Activated T-cell treated with anti-CD3 and anti-CD28 coated beads, Interleukin-2, amount 50 U/mL, for 1 hour (primary cell): ENCODE data around the gene C8G.
A peak's percentile ranks its signal among the peaks of the same experiment; 100 is the strongest.

Experiments used
- DNase-seq: peaks from one replicate; pipeline ENCODE4 v3.0.0-alpha.2; 2020

The C8G gene

DNA sequence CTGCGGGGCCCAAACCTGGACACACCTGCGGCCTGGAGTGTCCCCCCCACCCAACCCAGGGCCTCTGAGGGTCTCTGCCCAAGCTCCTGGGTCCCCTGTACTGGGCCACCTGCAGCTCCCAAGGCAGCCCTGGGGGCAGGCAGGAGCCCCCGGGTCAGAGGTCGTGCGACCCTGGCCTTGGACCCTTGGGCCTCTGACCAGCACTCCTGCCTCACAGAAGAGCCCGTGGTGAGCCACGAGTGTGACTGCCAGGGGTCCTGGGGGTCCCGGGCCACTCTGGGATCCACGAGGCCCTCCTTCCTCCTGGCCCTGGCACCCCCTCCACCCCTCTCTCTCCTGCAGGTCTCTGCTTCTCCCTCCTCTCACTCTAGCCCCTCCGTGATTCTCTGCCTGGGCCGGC lies 27.3 kb downstream of the C8G start:
- no peak for DNase-seq

DNA sequence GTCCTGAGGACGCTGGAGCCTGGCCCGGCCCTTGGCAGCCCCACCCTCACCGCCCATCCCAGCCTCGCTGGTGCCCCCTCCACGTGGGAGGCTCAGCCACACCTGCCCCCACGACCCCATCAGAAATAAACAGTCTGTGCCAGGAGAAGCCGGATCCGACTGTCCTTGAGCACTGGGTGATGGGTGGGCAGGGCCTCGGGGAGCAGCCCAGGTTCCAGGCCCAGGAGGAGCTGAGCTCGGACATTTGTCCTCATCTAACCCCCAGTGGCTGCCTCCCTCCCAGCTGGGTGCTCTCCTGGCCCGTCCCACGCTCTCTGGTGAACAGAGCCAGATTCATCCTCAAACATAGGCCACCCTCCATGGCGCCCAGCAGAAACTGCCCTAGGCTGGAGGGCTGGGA lies 27.7 kb downstream of the C8G start:
- DNase-seq: no peak

DNA sequence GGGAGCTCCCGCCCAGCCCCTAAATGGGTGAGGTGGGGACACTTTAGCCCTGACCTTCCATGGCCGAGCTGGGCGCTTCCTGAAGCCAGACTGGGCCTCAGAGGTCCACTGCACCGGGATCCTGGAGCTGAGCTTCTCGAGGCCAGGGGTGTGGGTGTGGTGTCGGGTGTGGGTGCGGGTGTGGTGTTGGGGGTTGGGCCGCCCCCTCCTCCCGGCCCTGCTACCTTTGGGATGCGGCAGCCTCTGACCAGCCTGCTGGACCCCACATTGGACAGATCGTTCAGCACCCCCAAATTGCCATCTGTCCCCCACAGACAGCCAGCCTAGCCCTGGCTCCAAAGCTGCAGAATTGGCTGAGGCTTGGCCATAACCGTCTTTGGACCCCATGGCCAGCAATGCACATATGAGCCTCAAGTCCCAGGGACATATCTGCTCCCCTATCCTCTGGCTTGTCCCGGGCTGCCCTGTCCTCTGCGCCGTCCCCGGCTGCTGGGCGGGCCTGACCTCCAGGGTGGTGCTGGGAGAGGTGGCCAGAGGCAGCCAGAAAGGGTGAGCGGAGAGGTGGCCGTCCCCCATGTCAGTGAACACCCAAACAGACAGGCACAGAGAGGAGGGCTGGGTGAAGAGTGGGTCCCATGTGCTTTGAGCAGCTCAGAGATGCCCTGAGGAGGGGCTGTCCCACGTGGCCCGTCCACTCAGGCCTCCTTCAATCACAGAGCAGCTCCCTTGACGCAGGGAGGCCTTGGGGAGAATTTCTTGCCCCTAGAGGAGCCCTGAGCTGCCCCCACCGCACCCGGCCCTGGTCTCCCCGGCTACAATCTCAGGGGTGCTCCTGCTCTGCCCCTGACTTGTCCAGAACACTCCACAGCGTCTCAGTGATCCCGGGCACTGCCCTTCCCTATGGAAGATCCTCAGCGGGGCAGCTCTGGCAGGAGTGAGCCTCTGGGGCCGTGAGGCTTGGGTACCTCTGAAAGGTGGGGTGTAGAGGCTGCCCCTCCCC lies 28.9 kb downstream of the C8G start:
- DNase-seq: no peak

DNA sequence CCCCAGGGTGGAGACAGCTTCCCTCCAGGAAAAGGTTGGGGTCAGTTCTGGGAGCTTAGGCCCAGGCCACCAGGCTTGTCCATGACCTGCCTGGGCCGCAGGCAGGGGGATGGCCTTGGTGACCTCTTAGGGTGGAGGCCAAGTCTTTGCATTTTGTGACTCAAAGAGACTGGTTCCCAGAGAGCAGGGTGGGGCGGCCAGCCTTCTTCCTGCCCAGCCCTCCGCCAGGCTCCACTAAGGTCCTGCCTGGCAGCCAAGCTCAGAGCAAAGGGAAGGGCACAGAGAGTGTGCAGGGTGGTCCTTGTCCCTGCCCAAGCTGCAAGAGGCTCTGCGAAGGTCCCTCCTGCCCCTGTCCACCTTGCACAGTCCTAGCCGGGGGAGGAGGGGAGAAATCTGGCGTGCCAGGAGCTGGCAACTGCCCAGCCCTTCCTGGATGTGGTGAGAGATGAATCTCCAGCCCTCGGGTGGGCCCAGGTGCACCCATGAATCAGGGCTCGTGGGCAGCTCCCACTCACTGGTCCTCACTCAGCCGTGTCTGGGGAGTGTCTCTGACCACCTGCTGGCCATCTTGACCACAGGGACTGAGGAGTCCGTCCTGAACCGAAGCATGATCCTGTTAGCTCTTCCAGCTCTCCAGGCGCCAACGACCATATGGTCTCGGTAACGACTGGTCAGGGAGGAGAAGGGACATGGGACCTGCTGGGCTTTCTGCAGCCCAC lies 29.9 kb downstream of the C8G start:
- DNase-seq: no peak

DNA sequence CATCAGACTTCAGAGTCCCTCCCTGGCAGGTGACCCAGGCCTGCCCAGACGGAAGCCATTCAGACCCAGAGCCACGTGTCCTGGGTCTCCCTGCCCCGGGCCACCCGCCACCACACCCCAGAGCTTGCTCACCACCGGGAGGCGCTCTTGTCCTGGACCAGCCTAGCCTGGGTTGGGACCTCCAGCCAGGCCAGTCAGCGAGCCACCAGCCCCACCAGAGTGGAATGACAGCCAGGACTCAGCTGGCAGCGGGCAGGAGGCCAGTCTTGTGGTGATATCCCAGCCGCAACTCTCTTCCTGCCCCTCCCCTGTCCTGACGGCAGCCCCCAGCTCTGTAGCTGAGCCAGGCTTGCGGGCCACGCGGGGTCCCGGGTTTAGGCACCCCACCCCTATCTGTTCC lies 30.6 kb downstream of the C8G start:
- DNase-seq: peak; percentile 43

DNA sequence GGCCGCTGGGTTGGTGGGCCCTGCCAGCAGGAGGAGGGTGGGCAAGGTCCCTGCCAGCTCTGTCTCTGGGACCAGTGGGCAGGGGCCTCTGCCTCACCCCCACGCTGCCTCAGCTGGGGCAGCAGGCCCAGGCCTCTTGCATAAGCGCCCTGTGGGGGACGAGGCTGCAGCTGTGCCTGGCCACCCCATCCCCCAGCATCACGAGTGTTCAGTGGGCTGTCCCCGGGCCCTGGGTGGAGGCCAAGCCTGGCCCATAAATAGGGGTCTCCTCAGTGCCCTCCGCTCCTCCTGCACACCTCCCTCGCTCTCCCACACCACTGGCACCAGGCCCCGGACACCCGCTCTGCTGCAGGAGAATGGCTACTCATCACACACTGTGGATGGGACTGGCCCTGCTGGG lies 32.2 kb downstream of the C8G start, which contains the start of gene PTGDS:
PTGDS (plus strand) TSS at position 282 of the 400 bp plus-strand sequence; CDS start at position 357, 75 bp downstream.
- no peak for DNase-seq

DNA sequence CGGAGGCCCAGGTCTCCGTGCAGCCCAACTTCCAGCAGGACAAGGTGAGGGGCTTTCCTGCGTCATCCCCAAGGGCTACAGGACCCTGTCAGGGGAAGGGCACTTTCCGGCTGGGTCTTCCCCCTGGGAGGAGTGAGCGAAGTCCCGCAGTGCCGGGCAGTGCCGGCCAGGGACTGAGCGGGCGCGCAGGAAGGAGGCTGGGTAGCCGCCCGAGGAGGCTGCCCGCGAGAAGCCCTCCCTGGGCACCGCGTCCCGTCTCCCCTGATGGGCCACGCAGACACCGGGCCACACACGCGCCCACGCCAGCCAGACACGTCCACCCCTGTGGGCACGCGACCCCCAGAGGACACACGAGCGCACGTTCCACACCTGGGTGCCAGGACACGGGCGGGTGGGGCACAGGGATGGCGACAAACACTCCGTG lies 32.6 kb downstream of the C8G start:
- no peak for DNase-seq

DNA sequence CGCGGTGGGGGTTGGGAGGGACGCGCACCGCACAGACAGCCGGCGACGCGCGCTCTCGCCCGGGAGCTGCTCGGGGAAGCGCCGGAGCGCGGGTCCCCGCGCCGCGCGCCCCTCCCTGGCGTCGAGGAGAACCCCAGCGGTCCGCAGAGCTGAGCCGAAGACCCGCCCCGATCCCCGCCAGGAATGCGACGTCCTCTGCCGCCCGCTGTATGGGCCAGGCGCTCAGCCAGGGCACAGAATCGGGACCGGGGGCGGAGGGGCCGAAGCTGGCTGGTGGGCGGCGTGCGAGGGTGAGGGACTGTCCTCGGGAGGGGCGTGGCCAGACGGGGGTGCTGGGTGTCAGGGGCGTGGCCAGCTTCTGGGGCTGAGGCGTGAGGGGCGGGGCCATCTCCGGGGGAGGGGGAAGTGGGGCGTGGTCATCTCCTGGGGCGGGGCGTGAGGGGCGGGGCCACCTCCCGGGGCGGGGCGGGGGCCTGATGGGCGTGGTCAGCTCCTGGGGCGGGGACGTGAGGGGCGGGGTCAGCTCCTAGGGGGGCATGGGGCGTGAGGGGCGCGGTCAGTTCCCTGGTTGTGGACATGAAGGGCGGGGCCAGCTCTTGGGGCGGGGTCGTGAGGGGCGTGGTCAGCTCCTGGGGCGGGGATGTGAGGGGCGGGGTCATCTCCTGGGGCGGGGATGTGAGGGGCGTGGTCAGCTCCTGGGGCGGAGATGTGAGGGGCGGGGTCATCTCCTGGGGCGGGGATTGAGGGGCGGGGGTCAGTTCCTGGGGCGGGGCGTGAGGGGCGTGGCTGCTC lies 33.2 kb downstream of the C8G start:
- DNase-seq: peak; percentile 76

DNA sequence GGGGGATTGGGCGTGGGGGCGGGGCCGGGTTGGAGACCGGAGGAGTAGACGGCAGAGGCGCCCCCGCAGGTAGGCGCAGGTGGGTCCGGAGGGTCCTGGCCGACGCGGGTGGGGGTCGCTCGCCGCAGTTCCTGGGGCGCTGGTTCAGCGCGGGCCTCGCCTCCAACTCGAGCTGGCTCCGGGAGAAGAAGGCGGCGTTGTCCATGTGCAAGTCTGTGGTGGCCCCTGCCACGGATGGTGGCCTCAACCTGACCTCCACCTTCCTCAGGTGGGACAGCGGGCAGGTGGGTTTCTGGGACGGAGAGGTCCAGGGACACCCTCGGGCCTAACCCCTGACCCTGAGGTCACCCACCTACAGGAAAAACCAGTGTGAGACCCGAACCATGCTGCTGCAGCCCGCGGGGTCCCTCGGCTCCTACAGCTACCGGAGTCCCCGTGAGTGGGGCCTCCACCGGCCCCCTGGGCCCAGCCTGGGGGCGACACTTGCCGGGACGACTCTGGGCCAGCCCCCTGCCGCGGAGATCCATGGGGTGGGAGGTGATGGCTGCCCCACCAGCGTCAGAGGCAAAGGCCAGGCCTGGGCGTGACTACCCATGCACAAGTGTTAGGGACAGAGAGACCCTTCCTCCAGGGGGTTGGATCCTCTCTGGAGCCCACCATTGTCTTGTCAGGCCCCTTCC lies 34.0 kb downstream of the C8G start:
- DNase-seq: no peak

DNA sequence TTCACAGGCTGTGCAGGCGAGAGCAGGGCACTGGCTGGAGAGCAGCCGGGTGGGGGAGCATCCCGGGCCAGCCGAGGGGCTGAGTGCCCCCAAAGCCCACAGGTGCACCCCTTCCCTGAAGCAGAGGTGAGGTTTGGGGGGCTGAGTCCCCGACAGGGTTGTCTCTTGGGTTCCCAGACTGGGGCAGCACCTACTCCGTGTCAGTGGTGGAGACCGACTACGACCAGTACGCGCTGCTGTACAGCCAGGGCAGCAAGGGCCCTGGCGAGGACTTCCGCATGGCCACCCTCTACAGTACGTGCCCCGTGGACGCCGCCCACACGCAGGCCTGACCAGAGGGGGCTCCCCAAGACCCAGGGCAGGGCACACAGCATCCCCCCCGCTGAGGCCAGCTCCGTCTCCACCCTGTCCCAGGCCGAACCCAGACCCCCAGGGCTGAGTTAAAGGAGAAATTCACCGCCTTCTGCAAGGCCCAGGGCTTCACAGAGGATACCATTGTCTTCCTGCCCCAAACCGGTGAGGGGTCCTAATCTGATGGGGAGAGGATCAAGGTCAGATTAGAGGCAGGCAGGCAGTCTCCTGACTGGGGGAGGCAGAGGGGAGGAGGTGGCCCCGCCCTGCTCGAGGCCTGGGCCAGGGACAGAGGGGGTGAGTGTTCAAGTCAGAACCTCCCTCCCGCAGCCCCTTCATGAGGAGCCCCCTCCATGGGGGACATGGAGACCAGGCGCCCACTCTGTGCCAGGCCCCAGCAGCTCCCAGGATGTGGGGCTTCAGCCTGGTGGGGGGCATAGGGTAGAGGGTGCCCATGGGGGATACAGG lies 34.9 kb downstream of the C8G start:
- DNase-seq: no peak

DNA sequence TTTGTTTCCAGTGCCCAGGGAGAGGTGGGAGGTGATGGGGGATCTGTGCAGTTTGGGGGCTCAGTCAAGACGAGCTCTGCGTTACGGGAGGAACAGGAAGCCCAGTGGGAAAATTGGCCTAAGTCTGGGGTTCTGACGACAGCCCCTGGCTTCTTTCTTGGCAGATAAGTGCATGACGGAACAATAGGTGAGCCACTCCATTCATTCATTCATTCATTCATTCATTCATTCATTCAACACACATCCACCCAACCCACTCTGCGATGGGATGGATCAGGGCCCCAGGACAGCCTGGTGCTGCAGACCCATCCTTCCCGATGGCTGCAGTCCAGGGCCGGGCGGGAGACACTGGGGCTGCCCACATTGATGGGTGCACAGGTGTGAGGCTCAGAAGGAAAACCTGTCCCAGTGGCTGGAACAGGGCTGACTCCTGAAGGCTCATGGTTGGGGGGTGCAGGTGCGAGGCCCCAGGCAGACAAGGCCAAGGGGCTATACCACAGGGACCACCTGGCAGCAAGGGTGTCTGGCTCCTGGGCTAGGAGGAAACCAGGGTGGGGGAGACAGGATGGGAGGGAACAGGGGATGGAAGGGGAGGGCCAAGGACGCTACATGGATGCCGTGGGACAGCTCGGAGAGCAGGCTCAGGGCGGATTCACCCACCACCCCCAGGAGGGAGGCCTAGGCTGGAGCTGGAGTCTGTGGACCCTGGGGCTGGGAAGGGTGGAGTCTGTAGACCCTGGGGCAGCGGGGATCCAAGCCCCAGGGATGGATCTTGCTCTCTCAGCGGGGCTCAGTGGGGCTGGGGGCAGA lies 35.8 kb downstream of the C8G start:
- DNase-seq: no peak

DNA sequence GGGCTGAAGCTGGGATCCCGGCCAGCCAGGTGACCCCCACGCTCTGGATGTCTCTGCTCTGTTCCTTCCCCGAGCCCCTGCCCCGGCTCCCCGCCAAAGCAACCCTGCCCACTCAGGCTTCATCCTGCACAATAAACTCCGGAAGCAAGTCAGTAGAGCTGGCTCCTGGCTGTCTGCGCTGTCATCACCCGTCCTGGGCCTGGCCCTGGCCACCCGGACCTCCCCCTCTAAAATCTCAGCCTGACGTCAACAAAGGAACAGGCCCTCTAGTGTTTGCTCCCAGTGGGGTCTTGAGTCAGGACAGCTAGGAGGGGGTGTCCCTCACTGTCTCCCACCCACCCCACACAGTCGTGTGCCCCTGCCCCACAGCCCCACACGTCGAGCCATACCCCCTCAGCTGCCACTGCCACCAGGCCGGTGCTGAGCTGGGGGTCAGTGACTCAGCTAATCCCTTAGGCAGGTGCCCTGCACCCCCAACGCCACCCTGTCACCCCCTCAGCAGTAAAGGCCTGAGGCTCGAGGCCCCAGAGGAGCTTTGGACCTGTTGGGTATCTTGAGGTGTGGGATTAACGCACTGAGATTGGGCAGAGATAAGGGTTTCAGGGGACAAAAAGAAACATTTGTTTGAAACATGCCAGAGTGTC lies 36.7 kb downstream of the C8G start:
- no peak for DNase-seq

DNA sequence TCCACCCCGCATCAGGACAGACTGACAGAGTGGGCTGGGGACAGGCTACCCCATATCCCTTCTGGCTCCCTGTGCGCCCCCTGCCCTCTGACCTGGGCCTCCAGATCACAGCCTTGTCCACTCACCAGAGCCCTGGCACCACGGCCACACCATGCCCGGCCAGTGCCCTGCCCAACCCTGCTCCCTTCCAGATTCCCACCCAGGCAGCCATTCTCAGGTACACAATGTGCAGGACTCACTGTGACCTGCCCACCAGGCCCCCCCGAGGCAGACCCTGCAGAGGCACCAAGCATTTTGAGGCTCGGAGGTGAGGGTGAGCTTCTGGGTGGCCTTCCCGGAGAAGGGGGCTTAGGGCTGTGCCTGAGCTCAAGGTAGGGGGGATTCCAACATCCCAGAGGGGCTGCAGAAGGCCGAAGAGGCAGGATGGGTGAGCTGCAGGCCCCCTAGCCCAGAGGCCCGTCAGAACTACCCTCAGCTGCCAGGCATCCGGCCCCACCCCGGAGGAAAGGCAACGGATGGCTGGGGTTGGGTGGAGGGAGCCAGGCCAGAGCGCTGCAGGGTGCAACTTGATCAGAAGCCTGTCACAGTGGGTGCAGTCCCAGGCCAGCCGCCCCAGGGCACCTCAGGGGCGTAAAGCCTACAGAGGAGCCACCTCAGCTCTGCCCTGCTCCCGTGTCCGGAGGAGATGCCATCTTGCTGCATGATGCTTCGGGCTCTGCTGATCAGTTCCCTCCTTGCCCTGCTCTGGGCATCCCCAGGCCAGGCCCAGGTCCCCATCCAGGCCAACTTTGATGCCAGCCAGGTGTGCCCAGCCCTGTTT lies 37.4 kb downstream of the C8G start, which contains the start of gene LCNL1:
LCNL1 (plus strand) TSS at position 762 of the 820 bp plus-strand sequence. CDS start 594 bp downstream, outside the sequence.
- DNase-seq: no peak

DNA sequence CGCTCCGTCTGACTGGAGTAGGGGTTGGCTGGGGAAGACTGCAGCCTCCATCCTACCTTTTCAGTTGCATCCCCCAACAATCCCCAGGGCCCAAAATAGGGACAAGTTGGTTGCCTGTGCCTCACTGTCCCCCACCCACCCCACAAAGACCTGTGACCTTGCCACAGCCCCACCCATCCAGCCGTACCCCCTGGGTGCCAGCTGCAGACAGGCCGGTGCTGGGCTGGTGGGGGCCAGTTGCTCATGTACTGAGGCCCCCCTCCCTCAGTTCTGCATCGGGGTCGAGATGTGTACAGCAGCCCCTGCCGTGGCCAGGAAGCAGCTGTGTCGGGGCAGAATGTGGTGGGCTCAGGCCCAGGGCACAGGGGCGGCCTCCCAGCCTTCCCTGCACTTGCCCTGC lies 38.1 kb downstream of the C8G start:
- no peak for DNase-seq

DNA sequence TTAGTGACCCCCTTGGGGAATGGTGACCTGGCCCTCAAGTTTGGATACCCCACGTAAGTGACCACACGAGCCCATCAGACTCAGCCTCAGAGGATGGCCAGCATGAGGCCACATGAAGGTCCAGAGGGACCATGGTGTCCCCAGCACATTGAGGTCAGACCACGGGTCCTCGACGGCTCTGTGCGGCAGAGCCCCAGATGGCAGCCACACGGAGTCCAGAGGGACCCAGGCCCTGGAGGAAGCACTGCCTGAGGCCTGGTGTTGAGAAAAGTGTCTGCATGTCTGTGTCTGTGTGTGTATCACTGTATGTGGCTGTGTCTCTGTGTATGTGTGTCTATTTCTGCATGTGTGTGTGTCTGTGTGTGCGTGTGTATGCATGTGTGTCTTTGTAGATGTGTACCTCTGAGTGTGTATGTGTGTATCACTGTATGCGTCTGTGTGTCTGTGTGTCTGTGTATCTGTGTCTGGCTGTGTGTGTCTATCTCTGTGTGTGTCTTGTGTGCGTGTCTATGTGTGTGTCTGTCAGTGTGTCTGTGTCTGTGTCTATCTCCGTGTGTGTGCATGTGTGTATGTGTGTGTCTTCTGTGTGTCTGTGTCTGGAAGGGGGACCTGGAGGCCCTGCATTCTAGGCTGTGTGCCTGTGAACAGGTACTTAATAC lies 38.7 kb downstream of the C8G start:
- DNase-seq: no peak

DNA sequence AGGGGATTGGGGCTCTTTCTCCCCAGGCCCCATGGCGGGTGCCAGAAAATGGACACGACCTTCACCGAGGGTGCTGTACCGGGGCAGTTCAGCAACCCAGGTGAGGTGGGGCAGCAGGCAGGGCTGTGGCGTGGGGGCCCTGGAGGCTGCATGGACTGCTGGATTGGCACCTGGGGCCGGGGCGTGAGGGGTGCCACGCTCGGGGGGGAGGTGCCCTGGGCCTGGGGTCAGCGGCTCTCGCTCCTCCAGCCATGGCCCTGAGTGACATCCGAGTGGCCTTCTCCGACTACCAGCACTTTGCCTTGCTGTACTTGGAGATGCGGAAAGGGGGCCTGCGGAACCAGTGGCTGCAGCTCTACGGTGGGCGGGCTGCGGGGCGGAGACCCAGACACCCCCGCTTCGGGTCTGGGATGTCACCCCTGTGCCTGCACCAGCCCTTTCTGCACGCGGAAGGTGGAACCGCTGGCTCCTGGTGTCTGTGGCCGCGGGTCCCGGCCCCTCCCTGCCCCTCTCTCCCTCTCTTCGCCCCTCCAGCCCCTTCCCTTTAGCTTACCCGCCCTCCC lies 39.5 kb downstream of the C8G start:
- no peak for DNase-seq

DNA sequence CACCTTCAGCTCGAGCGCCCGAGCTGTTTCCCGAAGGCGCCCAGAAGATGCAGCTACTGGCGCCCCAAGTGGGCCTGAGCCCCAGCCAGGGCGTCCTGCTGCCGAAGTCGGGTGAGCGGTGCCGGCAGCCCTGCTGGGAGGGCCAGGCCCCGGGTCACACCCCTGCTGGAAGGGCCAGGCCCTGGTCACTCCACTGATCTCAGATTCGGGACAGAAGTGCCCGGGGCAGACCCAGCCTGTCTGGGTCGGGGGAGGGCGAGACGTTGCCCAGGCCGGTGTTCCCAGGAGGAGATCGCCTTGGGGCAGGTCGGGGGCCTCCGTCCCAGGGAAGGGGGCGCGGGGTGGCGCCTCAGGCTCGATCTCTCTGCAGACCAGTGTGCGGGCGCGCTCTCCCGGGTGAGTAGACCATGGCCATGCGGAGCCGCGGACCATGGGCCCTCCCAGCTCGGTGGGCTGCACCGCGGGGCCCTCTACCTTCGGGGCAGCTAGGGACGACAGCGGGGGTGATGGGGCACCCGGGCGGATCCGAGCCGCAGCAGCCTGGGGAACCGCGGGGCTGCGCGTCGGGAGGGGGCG lies 40.1 kb downstream of the C8G start:
- peak; percentile 33 for DNase-seq

DNA sequence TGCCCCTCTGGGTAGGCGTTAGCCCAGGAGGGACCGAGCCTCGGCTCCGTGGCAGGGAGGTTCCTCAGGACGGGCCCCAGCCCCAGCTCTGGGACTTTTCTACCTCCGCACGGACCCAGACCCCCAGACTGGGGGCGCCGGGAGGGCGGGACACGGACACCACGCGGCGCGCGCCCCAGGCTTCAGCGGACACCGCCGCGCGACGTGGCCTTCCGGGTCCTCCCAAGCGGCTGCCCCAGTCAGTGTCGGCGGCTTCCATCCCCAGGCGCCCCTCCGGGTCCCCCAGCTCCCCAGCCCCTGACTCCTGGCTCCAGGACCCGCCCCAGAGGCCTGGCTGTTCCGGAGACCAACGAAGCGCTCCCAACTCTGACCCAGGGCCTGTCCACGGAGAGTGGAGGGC lies 40.8 kb downstream of the C8G start:
- DNase-seq: no peak
